Neural crest cell (in vitro differentiated cells): ENCODE results near the gene THRB. TPM values are rescaled to one million over a fixed set of nuclear protein-coding genes. Genes with fewer than 3 reads are reported as not detected.

Experiments
- DNase-seq: peaks from one replicate; pipeline ENCODE4 v3.0.0; 2021; ENCODE audit warnings: low read depth, mixed read lengths, low spot score
- H3K27ac Mint-ChIP-seq: one replicate; pipeline ENCODE4 v1.8.0; 2021; ENCODE audit warnings: mild to moderate bottlenecking, mixed read lengths; ENCODE audit not compliant: unreplicated experiment
- H3K27me3 Mint-ChIP-seq: 2 replicates; pipeline ENCODE4 v1.8.0; 2021; ENCODE audit warnings: low read depth, mild to moderate bottlenecking, mixed read lengths
- H3K36me3 Mint-ChIP-seq: 2 replicates; pipeline ENCODE4 v1.8.0; 2021; ENCODE audit warnings: low read depth, mild to moderate bottlenecking, mixed read lengths
- H3K4me1 Mint-ChIP-seq: 2 replicates; pipeline ENCODE4 v1.8.0; 2021; ENCODE audit warnings: mixed read lengths
- H3K4me3 Mint-ChIP-seq: one replicate; pipeline ENCODE4 v1.8.0; 2021; ENCODE audit warnings: mild to moderate bottlenecking, mixed read lengths
- H3K9me3 Mint-ChIP-seq: 2 replicates; pipeline ENCODE4 v1.8.0; 2021; ENCODE audit warnings: mixed read lengths
- CTCF ChIP-seq: fragments of 200-600 bp; sonication (generic); conservative IDR thresholded peaks from 2 replicates; pipeline ENCODE4 v1.5.0; 2021; ENCODE audit warnings: antibody characterized with exemption, mild to moderate bottlenecking
- total RNA-seq: library from RNA; stranded (reverse); gene quantifications from 2 replicates; pipeline ENCODE4 v1.2.1, GENCODE V29; 2021

The THRB gene
- total RNA-seq, 1 donor from 2014 or later = 0.65 TPM

GRCh38 chr3:24480497-24480896 is 14.2 kb downstream of the THRB start:
- H3K4me3 Mint-ChIP-seq = no peak overlapping the region
- no peaks in the 10 kb centered on the region for H3K36me3 Mint-ChIP-seq
- H3K27me3 Mint-ChIP-seq = peaks cover 7% of the 10 kb centered on the region
- peaks cover 3% of the 10 kb centered on the region for H3K9me3 Mint-ChIP-seq
- no peak for DNase-seq
- no peaks in the 10 kb centered on the region for H3K4me1 Mint-ChIP-seq
- TF ChIP-seq CTCF = no peak
- no peak overlapping the region for H3K27ac Mint-ChIP-seq

GRCh38 chr3:24479816-24480215 is 14.8 kb downstream of the THRB start:
- DNase-seq = no peak
- no peak for TF ChIP-seq CTCF
- H3K27ac Mint-ChIP-seq = no peak overlapping the region
- no peaks in the 10 kb centered on the region for H3K36me3 Mint-ChIP-seq
- H3K27me3 Mint-ChIP-seq = peaks cover 6% of the 10 kb centered on the region
- peaks cover 3% of the 10 kb centered on the region for H3K9me3 Mint-ChIP-seq
- H3K4me1 Mint-ChIP-seq = no peaks in the 10 kb centered on the region
- H3K4me3 Mint-ChIP-seq = no peak overlapping the region

- Mint-ChIP-seq H3K27me3 (peaks cover 5% of the 10 kb centered on the region), H3K4me1 (no peaks in the 10 kb centered on the region), H3K9me3 (peaks cover 3% of the 10 kb centered on the region), H3K36me3 (no peaks in the 10 kb centered on the region), H3K27ac (no peak overlapping the region), H3K4me3 (no peak overlapping the region)
- TF ChIP-seq CTCF = no peak
- no peak for DNase-seq
Observed at GRCh38 chr3:24476871-24477656, 17.6 kb downstream of the THRB start.

- Mint-ChIP-seq H3K36me3 (no peaks in the 10 kb centered on the region), H3K4me1 (no peaks in the 10 kb centered on the region), H3K27me3 (peaks cover 3% of the 10 kb centered on the region), H3K27ac (no peak overlapping the region), H3K4me3 (no peak overlapping the region), H3K9me3 (peaks cover 6% of the 10 kb centered on the region)
- TF ChIP-seq CTCF = no peak
- no peak for DNase-seq
Observed at GRCh38 chr3:24475925-24476324, 18.7 kb downstream of the THRB start.

- H3K4me3 Mint-ChIP-seq = no peak overlapping the region
- no peak for DNase-seq
- no peaks in the 10 kb centered on the region for H3K36me3 Mint-ChIP-seq
- H3K27ac Mint-ChIP-seq = no peak overlapping the region
- TF ChIP-seq CTCF = no peak
- peaks cover 6% of the 10 kb centered on the region for H3K9me3 Mint-ChIP-seq
- no peaks in the 10 kb centered on the region for H3K4me1 Mint-ChIP-seq
- H3K27me3 Mint-ChIP-seq = peaks cover 3% of the 10 kb centered on the region
Observed at GRCh38 chr3:24474862-24475261, 19.8 kb downstream of the THRB start.
